HL-60 (cell line): ENCODE results near the gene EPS8L3.

Source experiments
- DNase-seq, 2 experiments: peaks; one replicate each; pipeline ENCODE4 v3.0.0-alpha.2; 2010 to 2020; ENCODE audit warnings: low read depth in 1 of 2, low spot score in 1 of 2
- H3K27ac ChIP-seq: fragments of 250-450 bp; sonication (Bioruptor Pico); replicated peaks from 2 replicates; pipeline ENCODE4 v1.5.1; 2020; ENCODE audit warnings: mild to moderate bottlenecking, moderate library complexity
- H3K27me3 ChIP-seq: fragments of 250-450 bp; sonication (Bioruptor Pico); 2 replicates; pipeline ENCODE4 v1.5.1; 2021; ENCODE audit warnings: mild to moderate bottlenecking, moderate library complexity; ENCODE audit not compliant: insufficient read depth, poor library complexity, severe bottlenecking
- H3K4me3 ChIP-seq: replicated peaks from 2 replicates; pipeline ENCODE4 v1.5.1; 2011; ENCODE audit warnings: mild to moderate bottlenecking, control low read depth, low read length; ENCODE audit not compliant: insufficient read depth
- CTCF ChIP-seq: IDR thresholded peaks from one replicate; pipeline ENCODE4 v1.5.1; 2011; ENCODE audit warnings: low read length, control low read depth, inconsistent platforms; ENCODE audit not compliant: insufficient read depth
- GABPA ChIP-seq: IDR thresholded peaks from 2 replicates; pipeline ENCODE4 v1.6.1; 2012; ENCODE audit warnings: low read depth
- POLR2AphosphoS5 ChIP-seq: IDR thresholded peaks from 2 replicates; pipeline ENCODE4 v1.6.1; 2012; ENCODE audit warnings: low read depth
- REST ChIP-seq: IDR thresholded peaks from 2 replicates; pipeline ENCODE4 v1.6.1; 2012; ENCODE audit warnings: low read depth; ENCODE audit not compliant: insufficient replicate concordance
- SPI1 ChIP-seq: IDR thresholded peaks from 2 replicates; pipeline ENCODE4 v1.6.1; 2012; ENCODE audit warnings: low read depth, mild to moderate bottlenecking, borderline replicate concordance

The EPS8L3 gene

GRCh38 chr1:109804660-109805059 is 40.9 kb upstream of the EPS8L3 start:
- TF ChIP-seq SPI1 (no peak), CTCF (no peak), REST (no peak), POLR2AphosphoS5 (no peak), GABPA (no peak)
- Histone ChIP-seq H3K27me3 (no peaks in the 10 kb centered on the region), H3K27ac (no peak overlapping the region), H3K4me3 (no peak overlapping the region)
- DNase-seq, result no peak

GRCh38 chr1:109803901-109804331 is 40.2 kb upstream of the EPS8L3 start:
- TF ChIP-seq SPI1 (no peak), POLR2AphosphoS5 (no peak), REST (no peak), GABPA (no peak), CTCF (no peak)
- no peak for DNase-seq
- Histone ChIP-seq H3K27ac (no peak overlapping the region), H3K4me3 (no peak overlapping the region), H3K27me3 (no peaks in the 10 kb centered on the region)

GRCh38 chr1:109802901-109803561 is 39.3 kb upstream of the EPS8L3 start:
- no peaks in the 10 kb centered on the region for H3K27me3 ChIP-seq
- TF ChIP-seq SPI1 (no peak), CTCF (no peak), GABPA (no peak), REST (no peak), POLR2AphosphoS5 (no peak)
- H3K4me3 ChIP-seq, result no peak overlapping the region
- H3K27ac ChIP-seq, result no peak overlapping the region
- no peak for DNase-seq
